ENCODE measurements around the gene MAT2B.

MAT2B gene

DNA sequence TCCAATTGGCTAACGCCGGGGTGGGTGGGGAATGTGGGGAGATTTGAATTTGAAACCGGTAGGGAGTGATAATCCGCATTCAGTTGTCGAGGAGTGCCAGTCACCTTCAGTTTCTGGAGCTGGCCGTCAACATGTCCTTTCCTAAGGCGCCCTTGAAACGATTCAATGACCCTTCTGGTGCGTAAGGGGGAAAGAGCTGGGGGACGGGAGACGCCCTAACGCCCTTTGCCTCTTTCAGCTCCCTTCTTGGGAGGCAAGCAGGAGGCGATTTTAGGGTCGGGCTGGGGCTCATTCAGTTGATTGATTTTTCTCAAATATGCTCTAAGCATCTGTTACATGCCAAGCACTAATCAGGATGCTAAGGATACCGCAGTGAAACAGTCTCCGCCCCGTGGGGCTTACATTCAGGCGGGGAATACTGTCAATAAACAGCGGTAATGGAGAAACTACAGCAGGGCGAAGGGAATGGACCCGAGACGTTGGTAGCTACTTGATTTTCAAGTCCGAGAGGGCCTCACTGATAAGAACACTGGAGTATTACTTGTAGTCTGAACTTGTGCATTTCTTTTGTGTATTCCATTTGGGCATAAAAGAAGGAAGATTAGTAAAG is 44.8 kb upstream of the MAT2B start, which contains the start of gene HMMR:
TSS of gene HMMR (plus strand) at position 71 of the 610 bp plus-strand sequence. CDS start at position 132, 61 bp downstream.
- no peak for DNase-seq (ENCODE audit: low read depth)
- TF ChIP-seq, protein P1, sequence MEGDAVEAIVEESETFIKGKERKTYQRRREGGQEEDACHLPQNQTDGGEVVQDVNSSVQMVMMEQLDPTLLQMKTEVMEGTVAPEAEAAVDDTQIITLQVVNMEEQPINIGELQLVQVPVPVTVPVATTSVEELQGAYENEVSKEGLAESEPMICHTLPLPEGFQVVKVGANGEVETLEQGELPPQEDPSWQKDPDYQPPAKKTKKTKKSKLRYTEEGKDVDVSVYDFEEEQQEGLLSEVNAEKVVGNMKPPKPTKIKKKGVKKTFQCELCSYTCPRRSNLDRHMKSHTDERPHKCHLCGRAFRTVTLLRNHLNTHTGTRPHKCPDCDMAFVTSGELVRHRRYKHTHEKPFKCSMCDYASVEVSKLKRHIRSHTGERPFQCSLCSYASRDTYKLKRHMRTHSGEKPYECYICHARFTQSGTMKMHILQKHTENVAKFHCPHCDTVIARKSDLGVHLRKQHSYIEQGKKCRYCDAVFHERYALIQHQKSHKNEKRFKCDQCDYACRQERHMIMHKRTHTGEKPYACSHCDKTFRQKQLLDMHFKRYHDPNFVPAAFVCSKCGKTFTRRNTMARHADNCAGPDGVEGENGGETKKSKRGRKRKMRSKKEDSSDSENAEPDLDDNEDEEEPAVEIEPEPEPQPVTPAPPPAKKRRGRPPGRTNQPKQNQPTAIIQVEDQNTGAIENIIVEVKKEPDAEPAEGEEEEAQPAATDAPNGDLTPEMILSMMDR (conservative IDR thresholded peaks at IDR 0.05; ENCODE audit: low read length): no peak
- peak within 1 kb of the TSS; percentile 90 for H3K4me3 ChIP-seq (ENCODE audit: low read length)

DNA sequence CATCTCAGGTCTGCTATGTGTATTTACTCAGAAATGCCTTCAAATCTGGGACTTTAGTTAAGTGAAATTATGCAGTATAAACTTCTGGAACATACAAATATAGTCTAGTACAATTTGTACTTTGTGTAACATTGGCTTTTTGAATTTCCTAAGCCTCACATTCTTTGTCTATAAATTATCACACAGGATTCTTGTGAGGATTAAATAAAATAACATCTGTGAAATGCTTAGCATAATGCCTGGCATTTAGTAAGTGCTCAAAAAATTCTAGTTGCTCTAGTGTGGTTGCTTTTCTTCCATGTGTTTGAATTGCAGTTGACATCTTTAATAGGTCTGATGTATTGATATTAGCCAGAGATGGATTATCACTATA is 42.4 kb upstream of the MAT2B start:
- DNase-seq (ENCODE audit: low read depth): peak; percentile 29
- TF ChIP-seq, protein P1 (conservative IDR thresholded peaks at IDR 0.05; ENCODE audit: low read length): no peak
- H3K4me3 ChIP-seq (ENCODE audit: low read length): no peak overlapping the region

DNA sequence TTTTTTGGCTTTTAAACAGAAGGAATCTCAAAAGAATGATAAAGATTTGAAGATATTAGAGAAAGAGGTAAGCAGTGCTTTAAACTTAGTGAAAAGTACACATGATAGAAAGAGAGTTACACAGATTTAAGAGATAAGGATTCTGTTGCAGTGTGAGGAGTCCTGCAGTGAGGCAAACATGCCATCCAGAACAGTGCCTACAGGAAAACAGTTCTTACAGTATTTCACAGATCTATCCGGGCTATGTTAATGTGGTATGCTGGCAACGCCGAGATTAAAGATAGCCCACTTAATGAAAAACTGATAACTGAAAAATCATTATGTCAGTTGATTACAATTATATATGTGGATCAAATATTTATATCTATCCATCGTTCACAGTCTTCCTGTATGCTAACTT is 37.7 kb upstream of the MAT2B start:
- no peak overlapping the region for H3K4me3 ChIP-seq (ENCODE audit: low read length)
- TF ChIP-seq, protein P1 (conservative IDR thresholded peaks at IDR 0.05; ENCODE audit: low read length): no peak
- DNase-seq (ENCODE audit: low read depth): no peak

DNA sequence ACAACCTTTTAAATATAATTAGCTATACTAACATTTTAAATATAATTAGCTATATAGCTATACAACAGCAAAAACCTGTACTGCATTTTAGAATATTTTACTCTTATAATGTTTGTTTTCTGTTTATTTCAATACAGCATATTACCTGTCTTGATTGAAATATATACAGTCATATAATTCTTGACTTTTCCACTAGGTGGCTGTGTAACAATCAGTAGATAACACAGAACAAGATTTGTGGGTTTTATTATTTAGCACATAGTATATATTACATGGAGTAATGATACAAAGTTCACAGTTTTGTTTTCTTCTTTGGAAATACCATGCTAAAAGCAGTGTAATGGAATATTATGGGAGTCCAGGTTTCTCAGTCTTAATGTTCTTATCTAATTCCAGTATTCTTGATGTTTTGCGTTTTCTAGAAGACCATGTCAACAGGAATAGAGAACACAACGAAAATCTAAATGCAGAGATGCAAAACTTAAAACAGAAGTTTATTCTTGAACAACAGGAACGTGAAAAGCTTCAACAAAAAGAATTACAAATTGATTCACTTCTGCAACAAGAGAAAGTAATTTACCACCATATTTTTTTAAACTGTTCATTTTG is 31.7 kb upstream of the MAT2B start:
- H3K4me3 ChIP-seq (ENCODE audit: low read length): no peak overlapping the region
- TF ChIP-seq, protein P1 (conservative IDR thresholded peaks at IDR 0.05; ENCODE audit: low read length): peak; percentile 57
- peak; percentile 26 for DNase-seq (ENCODE audit: low read depth)

DNA sequence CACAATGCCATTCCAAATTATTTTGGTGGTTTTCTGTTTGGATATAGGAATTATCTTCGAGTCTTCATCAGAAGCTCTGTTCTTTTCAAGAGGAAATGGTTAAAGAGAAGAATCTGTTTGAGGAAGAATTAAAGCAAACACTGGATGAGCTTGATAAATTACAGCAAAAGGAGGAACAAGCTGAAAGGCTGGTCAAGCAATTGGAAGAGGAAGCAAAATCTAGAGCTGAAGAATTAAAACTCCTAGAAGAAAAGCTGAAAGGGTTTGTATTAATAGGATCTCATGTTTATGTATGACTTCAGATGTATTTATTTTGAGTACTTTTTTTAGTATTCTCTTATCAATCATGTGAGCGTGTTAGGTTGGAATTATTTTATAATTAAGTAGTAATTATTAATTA is 30.0 kb upstream of the MAT2B start:
- DNase-seq (ENCODE audit: low read depth): no peak
- TF ChIP-seq, protein P1 (conservative IDR thresholded peaks at IDR 0.05; ENCODE audit: low read length): no peak
- no peak overlapping the region for H3K4me3 ChIP-seq (ENCODE audit: low read length)

DNA sequence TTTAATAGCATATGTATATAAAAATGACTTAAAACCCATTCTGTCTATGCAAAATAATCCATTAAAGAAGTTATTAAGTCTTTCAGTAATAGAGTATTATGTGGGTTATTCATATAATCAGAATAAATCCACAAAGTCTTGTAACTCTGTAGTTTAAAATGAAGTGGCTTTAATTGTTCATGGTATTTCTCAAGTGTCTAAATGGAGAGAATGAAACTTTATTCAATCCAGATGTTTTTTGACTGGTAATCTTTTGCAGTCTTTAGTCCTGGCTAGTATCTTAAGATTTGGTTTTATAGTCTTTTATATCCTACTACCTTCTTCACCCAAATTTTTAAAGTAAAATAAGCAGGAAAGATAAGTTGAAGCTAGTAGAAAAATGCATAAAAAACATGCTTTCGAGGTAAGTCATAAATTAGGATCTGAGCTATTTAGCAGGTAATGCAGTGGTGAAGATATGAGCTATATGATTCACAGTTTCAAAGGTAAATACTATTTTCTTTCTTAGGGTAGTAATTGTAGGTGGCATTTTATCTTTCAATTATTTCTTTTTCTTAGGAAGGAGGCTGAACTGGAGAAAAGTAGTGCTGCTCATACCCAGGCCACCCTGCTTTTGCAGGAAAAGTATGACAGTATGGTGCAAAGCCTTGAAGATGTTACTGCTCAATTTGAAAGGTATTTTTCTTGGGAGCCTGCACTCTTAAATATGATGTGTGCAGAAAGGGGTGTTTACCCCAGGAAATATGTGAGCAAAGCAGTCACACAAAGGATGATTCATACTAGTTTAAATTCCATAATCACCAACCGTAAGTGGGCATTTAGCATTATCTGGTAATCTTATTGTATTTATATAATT is 27.1 kb upstream of the MAT2B start:
- no peak overlapping the region for H3K4me3 ChIP-seq (ENCODE audit: low read length)
- TF ChIP-seq, protein P1 (conservative IDR thresholded peaks at IDR 0.05; ENCODE audit: low read length): no peak
- peak; percentile 28 for DNase-seq (ENCODE audit: low read depth)

Measured in AG10803 (cell line).